Thoracic aorta (tissue), 2 donors: ENCODE measurements around the gene PPP2R5C. TPM values are rescaled to one million over a fixed set of nuclear protein-coding genes. Genes with fewer than 3 reads are reported as not detected.
A peak's percentile ranks its signal among the peaks of the same experiment; 100 is the strongest.

Source experiments
- ATAC-seq: fragments of 150-250 bp; one replicate; pipeline ENCODE4 v1.8.0; 2017; ENCODE audit warnings: low read depth; ENCODE audit not compliant: insufficient number of reproducible peaks, low FRiP score
- DNase-seq: peaks from one replicate; pipeline ENCODE4 v3.0.0-alpha.2; 2020; ENCODE audit warnings: low spot score
- H3K27ac ChIP-seq, 2 donors: fragments of 200-600 bp; sonication (generic); 1 replicate in 1 of 2; 2 replicates in 1 of 2; pipeline ENCODE4 v1.5.1; 2016; ENCODE audit warnings: mild to moderate bottlenecking in 2 of 2, moderate library complexity in 2 of 2
- H3K27me3 ChIP-seq: fragments of 200-600 bp; sonication (generic); replicated peaks from 2 replicates; pipeline ENCODE4 v1.6.0; 2016; ENCODE audit warnings: mild to moderate bottlenecking; ENCODE audit not compliant: insufficient read depth
- H3K36me3 ChIP-seq: fragments of 200-600 bp; sonication (generic); one replicate; pipeline ENCODE4 v1.5.1; 2016
- H3K4me1 ChIP-seq, 2 donors: fragments of 200-600 bp; sonication (generic); 1 replicate in 1 of 2; 2 replicates in 1 of 2; pipeline versions ENCODE4 v1.5.1 to v1.6.0; 2016; ENCODE audit warnings: low read depth in 2 of 2, mild to moderate bottlenecking in 1 of 2; ENCODE audit not compliant: control insufficient read depth in 1 of 2
- H3K4me3 ChIP-seq: fragments of 200-600 bp; sonication (generic); 2 replicates; pipeline ENCODE4 v1.5.1; 2016; ENCODE audit warnings: mild to moderate bottlenecking
- H3K9me3 ChIP-seq: fragments of 200-600 bp; sonication (generic); 2 replicates; pipeline ENCODE4 v1.5.1; 2016
- CTCF ChIP-seq: fragments of 200-600 bp; sonication (generic); IDR thresholded peaks from one replicate; pipeline ENCODE4 v1.5.1; 2019; ENCODE audit warnings: antibody characterized with exemption
- total RNA-seq, 2 donors: library from RNA; depleted of rRNA; stranded (reverse); fragments of >200 nt; gene quantifications; one replicate each; pipeline versions ENCODE4 v1.1.0 to v1.2.3, GENCODE V29; 2016

The PPP2R5C gene
- total RNA-seq, 2 donors from 2014 or later = 97.2 to 341 TPM

GRCh38 chr14:101808020-101808641, 46.6 kb downstream of the PPP2R5C start:
- DNase-seq = no peak
- H3K4me3 ChIP-seq = no peak overlapping the region
- H3K27me3 ChIP-seq = no peaks in the 10 kb centered on the region
- no peak for TF ChIP-seq CTCF
- no peak overlapping the region for H3K27ac ChIP-seq
- H3K36me3 ChIP-seq = no peaks in the 10 kb centered on the region
- no peaks in the 10 kb centered on the region for H3K9me3 ChIP-seq
- H3K4me1 ChIP-seq = peaks cover 17 to 20% of the 10 kb centered on the region in 2 donors
- ATAC-seq = no peak

GRCh38 chr14:101808894-101809670, 47.6 kb downstream of the PPP2R5C start:
- H3K27me3 ChIP-seq = no peaks in the 10 kb centered on the region
- peaks cover 19 to 30% of the 10 kb centered on the region in 2 donors for H3K4me1 ChIP-seq
- peak overlapping the region; percentile 76 for H3K4me3 ChIP-seq
- ATAC-seq (no peak), DNase-seq (no peak)
- no peaks in the 10 kb centered on the region for H3K36me3 ChIP-seq
- TF ChIP-seq CTCF = no peak
- no peaks in the 10 kb centered on the region for H3K9me3 ChIP-seq
- peak overlapping the region; percentile 92 to 95 for H3K27ac ChIP-seq

GRCh38 chr14:101809671-101810514, 48.4 kb downstream of the PPP2R5C start:
- DNase-seq = peak; percentile 56
- H3K9me3 ChIP-seq = no peaks in the 10 kb centered on the region

GRCh38 chr14:101810897-101811621, 49.5 kb downstream of the PPP2R5C start:
- Histone ChIP-seq H3K36me3 (no peaks in the 10 kb centered on the region), H3K27me3 (no peaks in the 10 kb centered on the region), H3K4me3 (peak overlapping the region; percentile 76), H3K27ac (peak overlapping the region; percentile 92 to 95), H3K4me1 (peaks cover 19 to 32% of the 10 kb centered on the region in 2 donors), H3K9me3 (no peaks in the 10 kb centered on the region)
- ATAC-seq = peak; percentile 33
- no peak for TF ChIP-seq CTCF
- no peak for DNase-seq

More at GRCh38 chr14:101809671-101810514, 48.4 kb downstream of the PPP2R5C start:
- TF ChIP-seq CTCF = no peak
- ATAC-seq = peak; percentile 93
- Histone ChIP-seq H3K4me1 (peaks cover 19 to 32% of the 10 kb centered on the region in 2 donors), H3K27ac (peak overlapping the region; percentile 92 to 95), H3K4me3 (peak overlapping the region; percentile 76), H3K36me3 (no peaks in the 10 kb centered on the region), H3K27me3 (no peaks in the 10 kb centered on the region)
